Stimulated activated CD8-positive, alpha-beta memory T cell treated with anti-CD3 and anti-CD28 coated beads, Interleukin-7, amount 100 ng/mL, for 24 hours (primary cell): Measurements from ENCODE around the gene OR11A1.

Source experiments
- DNase-seq: peaks from one replicate; pipeline ENCODE4 v3.0.0-alpha.2; 2020; ENCODE audit warnings: low read depth

OR11A1 gene

DNA sequence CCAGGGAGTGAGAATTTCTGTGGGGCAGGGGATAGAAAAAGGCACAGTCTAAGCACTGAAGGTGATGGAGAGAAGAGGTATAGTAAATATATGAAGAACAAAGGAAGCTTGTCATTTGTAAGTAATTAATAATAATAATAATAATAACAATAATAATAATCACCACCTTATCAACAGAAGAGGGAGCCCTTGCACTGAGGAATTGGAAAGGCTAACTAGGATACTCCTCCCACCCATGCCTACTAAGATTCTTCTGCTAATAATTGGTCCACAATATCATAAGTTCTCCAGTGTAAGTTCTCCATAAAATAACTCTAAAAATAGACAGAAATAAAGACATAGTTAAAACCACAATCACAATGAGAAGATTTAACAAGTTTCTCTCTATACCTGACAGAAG is 80.9 kb downstream of the OR11A1 start:
- no peak for DNase-seq
